ENCODE measurements around the gene OR52H1. TPM values are rescaled to one million over a fixed set of nuclear protein-coding genes. Genes with fewer than 3 reads are reported as not detected.

The OR52H1 gene
- total and polyA plus RNA-seq, 2 of the 8 experiments (the other 6 are each of a cell fraction or from before 2014, with no cell fraction given), result 0.09 TPM; not detected in 1

- TF ChIP-seq CHD7 (IDR thresholded peaks at IDR 0.05; ENCODE audit: insufficient replicate concordance, low read length) (no peak), TCF12 (IDR thresholded peaks at IDR 0.05; ENCODE audit: low read depth, low read length) (no peak), TAF1 (IDR thresholded peaks at IDR 0.05; ENCODE audit: low read depth, low read length) (no peak), RNF2 (IDR thresholded peaks at IDR 0.05; ENCODE audit: borderline replicate concordance, low read depth, low read length, missing control alignments, poor library complexity, severe bottlenecking) (no peak), ASH2L (IDR thresholded peaks at IDR 0.05; ENCODE audit: low read length) (no peak), ZNF274 (IDR thresholded peaks at IDR 0.05; ENCODE audit: borderline replicate concordance, extremely low read depth, low read length) (no peak), GABPA (IDR thresholded peaks at IDR 0.05; ENCODE audit: borderline replicate concordance, insufficient read depth, low read length) (no peak), POU5F1 (IDR thresholded peaks at IDR 0.05; ENCODE audit: low read depth, low read length) (no peak), NANOG (IDR thresholded peaks at IDR 0.05; ENCODE audit: insufficient read depth, low read depth, low read length, poor library complexity, severe bottlenecking) (no peak)
Measured at GRCh38 chr11:5504403-5504921, 43.9 kb downstream of the OR52H1 start (continued).

All from H1 (cell line).